ENCODE results near the gene ADARB2. TPM values are rescaled to one million over a fixed set of nuclear protein-coding genes. Genes with fewer than 3 reads are reported as not detected.

Gene ADARB2
- total and polyA plus RNA-seq, 2 experiments from 2014 or later: 2.0 to 5.0 TPM

DNA sequence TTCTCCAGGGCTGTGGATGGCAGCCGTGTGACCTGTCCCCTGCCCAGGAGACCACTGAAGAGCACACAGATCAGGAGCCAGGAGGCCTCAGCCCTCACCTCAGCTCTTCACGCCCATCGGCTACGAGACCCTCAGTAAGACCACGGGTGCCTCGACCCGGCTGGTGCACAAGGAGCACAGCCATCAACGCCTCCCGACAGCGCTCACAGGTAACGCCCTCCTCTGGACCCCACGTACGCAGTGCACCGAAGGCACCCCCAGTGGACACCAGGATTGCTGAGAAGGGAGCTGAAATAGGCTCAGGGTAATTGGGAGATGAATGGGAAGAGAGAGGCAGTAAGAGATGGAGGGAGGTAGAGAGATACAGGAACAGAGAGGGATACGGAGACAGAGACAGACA is 389.8 kb downstream of the ADARB2 start (continued):
- TF ChIP-seq, protein P1, sequence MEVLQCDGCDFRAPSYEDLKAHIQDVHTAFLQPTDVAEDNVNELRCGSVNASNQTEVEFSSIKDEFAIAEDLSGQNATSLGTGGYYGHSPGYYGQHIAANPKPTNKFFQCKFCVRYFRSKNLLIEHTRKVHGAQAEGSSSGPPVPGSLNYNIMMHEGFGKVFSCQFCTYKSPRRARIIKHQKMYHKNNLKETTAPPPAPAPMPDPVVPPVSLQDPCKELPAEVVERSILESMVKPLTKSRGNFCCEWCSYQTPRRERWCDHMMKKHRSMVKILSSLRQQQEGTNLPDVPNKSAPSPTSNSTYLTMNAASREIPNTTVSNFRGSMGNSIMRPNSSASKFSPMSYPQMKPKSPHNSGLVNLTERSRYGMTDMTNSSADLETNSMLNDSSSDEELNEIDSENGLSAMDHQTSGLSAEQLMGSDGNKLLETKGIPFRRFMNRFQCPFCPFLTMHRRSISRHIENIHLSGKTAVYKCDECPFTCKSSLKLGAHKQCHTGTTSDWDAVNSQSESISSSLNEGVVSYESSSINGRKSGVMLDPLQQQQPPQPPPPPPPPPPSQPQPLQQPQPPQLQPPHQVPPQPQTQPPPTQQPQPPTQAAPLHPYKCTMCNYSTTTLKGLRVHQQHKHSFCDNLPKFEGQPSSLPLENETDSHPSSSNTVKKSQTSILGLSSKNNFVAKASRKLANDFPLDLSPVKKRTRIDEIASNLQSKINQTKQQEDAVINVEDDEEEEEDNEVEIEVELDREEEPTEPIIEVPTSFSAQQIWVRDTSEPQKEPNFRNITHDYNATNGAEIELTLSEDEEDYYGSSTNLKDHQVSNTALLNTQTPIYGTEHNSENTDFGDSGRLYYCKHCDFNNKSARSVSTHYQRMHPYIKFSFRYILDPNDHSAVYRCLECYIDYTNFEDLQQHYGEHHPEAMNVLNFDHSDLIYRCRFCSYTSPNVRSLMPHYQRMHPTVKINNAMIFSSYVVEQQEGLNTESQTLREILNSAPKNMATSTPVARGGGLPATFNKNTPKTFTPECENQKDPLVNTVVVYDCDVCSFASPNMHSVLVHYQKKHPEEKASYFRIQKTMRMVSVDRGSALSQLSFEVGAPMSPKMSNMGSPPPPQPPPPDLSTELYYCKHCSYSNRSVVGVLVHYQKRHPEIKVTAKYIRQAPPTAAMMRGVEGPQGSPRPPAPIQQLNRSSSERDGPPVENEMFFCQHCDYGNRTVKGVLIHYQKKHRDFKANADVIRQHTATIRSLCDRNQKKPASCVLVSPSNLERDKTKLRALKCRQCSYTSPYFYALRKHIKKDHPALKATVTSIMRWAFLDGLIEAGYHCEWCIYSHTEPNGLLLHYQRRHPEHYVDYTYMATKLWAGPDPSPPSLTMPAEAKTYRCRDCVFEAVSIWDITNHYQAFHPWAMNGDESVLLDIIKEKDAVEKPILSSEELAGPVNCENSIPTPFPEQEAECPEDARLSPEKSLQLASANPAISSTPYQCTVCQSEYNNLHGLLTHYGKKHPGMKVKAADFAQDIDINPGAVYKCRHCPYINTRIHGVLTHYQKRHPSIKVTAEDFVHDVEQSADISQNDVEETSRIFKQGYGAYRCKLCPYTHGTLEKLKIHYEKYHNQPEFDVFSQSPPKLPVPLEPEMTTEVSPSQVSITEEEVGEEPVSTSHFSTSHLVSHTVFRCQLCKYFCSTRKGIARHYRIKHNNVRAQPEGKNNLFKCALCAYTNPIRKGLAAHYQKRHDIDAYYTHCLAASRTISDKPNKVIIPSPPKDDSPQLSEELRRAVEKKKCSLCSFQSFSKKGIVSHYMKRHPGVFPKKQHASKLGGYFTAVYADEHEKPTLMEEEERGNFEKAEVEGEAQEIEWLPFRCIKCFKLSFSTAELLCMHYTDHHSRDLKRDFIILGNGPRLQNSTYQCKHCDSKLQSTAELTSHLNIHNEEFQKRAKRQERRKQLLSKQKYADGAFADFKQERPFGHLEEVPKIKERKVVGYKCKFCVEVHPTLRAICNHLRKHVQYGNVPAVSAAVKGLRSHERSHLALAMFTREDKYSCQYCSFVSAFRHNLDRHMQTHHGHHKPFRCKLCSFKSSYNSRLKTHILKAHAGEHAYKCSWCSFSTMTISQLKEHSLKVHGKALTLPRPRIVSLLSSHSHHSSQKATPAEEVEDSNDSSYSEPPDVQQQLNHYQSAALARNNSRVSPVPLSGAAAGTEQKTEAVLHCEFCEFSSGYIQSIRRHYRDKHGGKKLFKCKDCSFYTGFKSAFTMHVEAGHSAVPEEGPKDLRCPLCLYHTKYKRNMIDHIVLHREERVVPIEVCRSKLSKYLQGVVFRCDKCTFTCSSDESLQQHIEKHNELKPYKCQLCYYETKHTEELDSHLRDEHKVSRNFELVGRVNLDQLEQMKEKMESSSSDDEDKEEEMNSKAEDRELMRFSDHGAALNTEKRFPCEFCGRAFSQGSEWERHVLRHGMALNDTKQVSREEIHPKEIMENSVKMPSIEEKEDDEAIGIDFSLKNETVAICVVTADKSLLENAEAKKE (CRISPR knock-in tag; IDR thresholded peaks at IDR 0.05): no peak
- TF ChIP-seq ZNF331 (CRISPR knock-in tag; IDR thresholded peaks at IDR 0.05; ENCODE audit: low read depth): no peak

DNA sequence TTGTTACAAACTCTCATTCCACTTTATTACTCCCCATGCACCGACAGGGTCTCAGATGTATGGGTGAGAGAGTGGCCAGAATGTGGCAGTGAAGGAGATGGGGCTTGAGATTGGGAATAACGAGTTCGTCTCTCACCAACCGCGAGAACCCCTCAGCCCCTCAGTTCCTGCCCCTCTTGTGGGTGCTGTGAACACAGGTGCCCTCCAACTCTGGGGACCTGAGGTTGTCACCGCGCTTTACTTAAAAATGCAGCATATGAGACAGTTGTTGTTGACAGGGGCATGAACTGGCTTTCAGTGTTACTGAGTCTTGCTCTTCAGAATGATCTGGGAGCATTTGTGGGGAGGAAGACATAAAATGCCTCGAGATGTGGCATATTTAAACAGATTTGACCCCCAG is 391.1 kb downstream of the ADARB2 start:
- DNase-seq (ENCODE audit: low spot score) (no peak), ATAC-seq (no peak)
- no peaks in the 10 kb centered on the region for H3K79me2 ChIP-seq (replicated peaks; ENCODE audit: insufficient read depth)
- Mint-ChIP-seq H3K27ac (no peak overlapping the region), H3K9me3 (peaks cover 2% of the 10 kb centered on the region; the same call in 1 of the 3 replicates), H3K27me3 (ENCODE audit: insufficient read depth, low read depth, poor library complexity) (peaks cover 11% of the 10 kb centered on the region), H3K4me1 (peaks cover 25% of the 10 kb centered on the region), H3K36me3 (ENCODE audit: low read depth) (no peaks in the 10 kb centered on the region; the same call in 2 of the 3 replicates), H3K4me3 (no peak overlapping the region)
- H4K20me1 ChIP-seq (replicated peaks; ENCODE audit: insufficient read depth): no peaks in the 10 kb centered on the region
- 0 out of 2 replicates have a peak, but pooled peaks cover 2% of the 10 kb centered on the region for H3K9me2 ChIP-seq (ENCODE audit: insufficient read depth)
- H3K4me3 ChIP-seq: no peak overlapping the region
- H3K4me1 ChIP-seq (ENCODE audit: insufficient read depth): no peaks in the 10 kb centered on the region
- H3K27ac ChIP-seq (ENCODE audit: low read depth): no peak overlapping the region
- H3K4me2 ChIP-seq: no peak overlapping the region
- no peaks in the 10 kb centered on the region for H3K36me3 ChIP-seq (ENCODE audit: insufficient read depth)
- no peaks in the 10 kb centered on the region for H3F3A ChIP-seq (replicated peaks; ENCODE audit: low read depth)
- no peaks in the 10 kb centered on the region for H3K27me3 ChIP-seq (ENCODE audit: insufficient read depth)
- H2AFZ ChIP-seq: no peak overlapping the region
- TF ChIP-seq POLR2AphosphoS5 (IDR thresholded peaks at IDR 0.05; ENCODE audit: low read depth) (no peak), NANOG (IDR thresholded peaks at IDR 0.05; ENCODE audit: borderline replicate concordance) (no peak), STAT1 (IDR thresholded peaks at IDR 0.05; ENCODE audit: unreplicated experiment) (no peak), EZH2 (IDR thresholded peaks at IDR 0.05; ENCODE audit: low read depth, unreplicated experiment) (no peak), JUNB (IDR thresholded peaks at IDR 0.05; ENCODE audit: unreplicated experiment) (no peak), ZNF331 (CRISPR knock-in tag; IDR thresholded peaks at IDR 0.05; ENCODE audit: low read depth) (no peak), EZH2phosphoT487 (IDR thresholded peaks at IDR 0.05; ENCODE audit: unreplicated experiment) (no peak), CREB1 (CRISPR knock-in tag; IDR thresholded peaks at IDR 0.05; ENCODE audit: low read depth) (no peak)
- TF ChIP-seq, protein P2, sequence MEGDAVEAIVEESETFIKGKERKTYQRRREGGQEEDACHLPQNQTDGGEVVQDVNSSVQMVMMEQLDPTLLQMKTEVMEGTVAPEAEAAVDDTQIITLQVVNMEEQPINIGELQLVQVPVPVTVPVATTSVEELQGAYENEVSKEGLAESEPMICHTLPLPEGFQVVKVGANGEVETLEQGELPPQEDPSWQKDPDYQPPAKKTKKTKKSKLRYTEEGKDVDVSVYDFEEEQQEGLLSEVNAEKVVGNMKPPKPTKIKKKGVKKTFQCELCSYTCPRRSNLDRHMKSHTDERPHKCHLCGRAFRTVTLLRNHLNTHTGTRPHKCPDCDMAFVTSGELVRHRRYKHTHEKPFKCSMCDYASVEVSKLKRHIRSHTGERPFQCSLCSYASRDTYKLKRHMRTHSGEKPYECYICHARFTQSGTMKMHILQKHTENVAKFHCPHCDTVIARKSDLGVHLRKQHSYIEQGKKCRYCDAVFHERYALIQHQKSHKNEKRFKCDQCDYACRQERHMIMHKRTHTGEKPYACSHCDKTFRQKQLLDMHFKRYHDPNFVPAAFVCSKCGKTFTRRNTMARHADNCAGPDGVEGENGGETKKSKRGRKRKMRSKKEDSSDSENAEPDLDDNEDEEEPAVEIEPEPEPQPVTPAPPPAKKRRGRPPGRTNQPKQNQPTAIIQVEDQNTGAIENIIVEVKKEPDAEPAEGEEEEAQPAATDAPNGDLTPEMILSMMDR (conservative IDR thresholded peaks at IDR 0.05; ENCODE audit: low read depth in 2 of 2): no peak
- TF ChIP-seq, protein P3, sequence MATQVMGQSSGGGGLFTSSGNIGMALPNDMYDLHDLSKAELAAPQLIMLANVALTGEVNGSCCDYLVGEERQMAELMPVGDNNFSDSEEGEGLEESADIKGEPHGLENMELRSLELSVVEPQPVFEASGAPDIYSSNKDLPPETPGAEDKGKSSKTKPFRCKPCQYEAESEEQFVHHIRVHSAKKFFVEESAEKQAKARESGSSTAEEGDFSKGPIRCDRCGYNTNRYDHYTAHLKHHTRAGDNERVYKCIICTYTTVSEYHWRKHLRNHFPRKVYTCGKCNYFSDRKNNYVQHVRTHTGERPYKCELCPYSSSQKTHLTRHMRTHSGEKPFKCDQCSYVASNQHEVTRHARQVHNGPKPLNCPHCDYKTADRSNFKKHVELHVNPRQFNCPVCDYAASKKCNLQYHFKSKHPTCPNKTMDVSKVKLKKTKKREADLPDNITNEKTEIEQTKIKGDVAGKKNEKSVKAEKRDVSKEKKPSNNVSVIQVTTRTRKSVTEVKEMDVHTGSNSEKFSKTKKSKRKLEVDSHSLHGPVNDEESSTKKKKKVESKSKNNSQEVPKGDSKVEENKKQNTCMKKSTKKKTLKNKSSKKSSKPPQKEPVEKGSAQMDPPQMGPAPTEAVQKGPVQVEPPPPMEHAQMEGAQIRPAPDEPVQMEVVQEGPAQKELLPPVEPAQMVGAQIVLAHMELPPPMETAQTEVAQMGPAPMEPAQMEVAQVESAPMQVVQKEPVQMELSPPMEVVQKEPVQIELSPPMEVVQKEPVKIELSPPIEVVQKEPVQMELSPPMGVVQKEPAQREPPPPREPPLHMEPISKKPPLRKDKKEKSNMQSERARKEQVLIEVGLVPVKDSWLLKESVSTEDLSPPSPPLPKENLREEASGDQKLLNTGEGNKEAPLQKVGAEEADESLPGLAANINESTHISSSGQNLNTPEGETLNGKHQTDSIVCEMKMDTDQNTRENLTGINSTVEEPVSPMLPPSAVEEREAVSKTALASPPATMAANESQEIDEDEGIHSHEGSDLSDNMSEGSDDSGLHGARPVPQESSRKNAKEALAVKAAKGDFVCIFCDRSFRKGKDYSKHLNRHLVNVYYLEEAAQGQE (IDR thresholded peaks at IDR 0.05; ENCODE audit: unreplicated experiment): no peak
- TF ChIP-seq, protein P4, sequence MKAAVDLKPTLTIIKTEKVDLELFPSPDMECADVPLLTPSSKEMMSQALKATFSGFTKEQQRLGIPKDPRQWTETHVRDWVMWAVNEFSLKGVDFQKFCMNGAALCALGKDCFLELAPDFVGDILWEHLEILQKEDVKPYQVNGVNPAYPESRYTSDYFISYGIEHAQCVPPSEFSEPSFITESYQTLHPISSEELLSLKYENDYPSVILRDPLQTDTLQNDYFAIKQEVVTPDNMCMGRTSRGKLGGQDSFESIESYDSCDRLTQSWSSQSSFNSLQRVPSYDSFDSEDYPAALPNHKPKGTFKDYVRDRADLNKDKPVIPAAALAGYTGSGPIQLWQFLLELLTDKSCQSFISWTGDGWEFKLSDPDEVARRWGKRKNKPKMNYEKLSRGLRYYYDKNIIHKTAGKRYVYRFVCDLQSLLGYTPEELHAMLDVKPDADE (IDR thresholded peaks at IDR 0.05): no peak
